ENCODE results near the gene ACAP3. TPM values are rescaled to one million over a fixed set of nuclear protein-coding genes. Genes with fewer than 3 reads are reported as not detected.

ACAP3 gene
- total RNA-seq, 1 donor from 2014 or later = 26.1 TPM

- peak within 1 kb of the TSS; percentile 41 for H3K4me3 Mint-ChIP-seq
- ChIA-PET POLR2A (interaction anchor here (1.0 kb wide), 1 partner anchor 67 kb away, joined by 4 read pairs; no protein-coding TSS in a partner anchor), CTCF (no interaction called here)
- H3K27ac Mint-ChIP-seq = peak within 1 kb of the TSS; percentile 53
- intact Hi-C loops (cut with micrococcal nuclease) = no loop called here
- DNase-seq = no peak
- H3K4me1 Mint-ChIP-seq = peaks cover 22% of the 10 kb centered on the region
- peaks cover 7% of the 10 kb centered on the region for H3K36me3 Mint-ChIP-seq (ENCODE audit: low read depth)
- H3K27me3 Mint-ChIP-seq = no peaks in the 10 kb centered on the region
- peak; percentile 66 for ATAC-seq (ENCODE audit: low read depth)
- TF ChIP-seq CTCF (IDR thresholded peaks at IDR 0.05) = no peak
- no peaks in the 10 kb centered on the region for H3K9me3 Mint-ChIP-seq
Measured at GRCh38 chr1:1331068-1331965, 23.6 kb upstream of the ACAP3 start, which contains the start of gene TAS1R3. Gene TAS1R3 (plus strand): TSS chr1:1331280. CDS start chr1:1331346, 66 bp downstream.

GRCh38 chr1:1330366-1331067, 22.8 kb upstream of the ACAP3 start:
- DNase-seq = no peak
- Mint-ChIP-seq H3K4me3 (peak overlapping the region; percentile 41), H3K9me3 (no peaks in the 10 kb centered on the region), H3K27me3 (no peaks in the 10 kb centered on the region), H3K4me1 (peaks cover 30% of the 10 kb centered on the region), H3K36me3 (ENCODE audit: low read depth) (peaks cover 7% of the 10 kb centered on the region), H3K27ac (peak overlapping the region; percentile 53)
- intact Hi-C loops (cut with micrococcal nuclease) = no loop called here
- no peak for TF ChIP-seq CTCF (IDR thresholded peaks at IDR 0.05)
- POLR2A ChIA-PET = no interaction called here
- CTCF ChIA-PET = interaction anchor here (0.6 kb wide), 1 partner anchor 34 kb away, joined by 3 read pairs; no protein-coding TSS in a partner anchor
- peak; percentile 25 for ATAC-seq (ENCODE audit: low read depth)

- H3K27ac Mint-ChIP-seq = no peak overlapping the region
- no peak overlapping the region for H3K4me3 Mint-ChIP-seq
- no peaks in the 10 kb centered on the region for H3K9me3 Mint-ChIP-seq
- DNase-seq (no peak), ATAC-seq (ENCODE audit: low read depth) (no peak)
- peaks cover 7% of the 10 kb centered on the region for H3K36me3 Mint-ChIP-seq (ENCODE audit: low read depth)
- ChIA-PET CTCF (interaction anchor here (0.6 kb wide), 1 partner anchor 35 kb away, joined by 3 read pairs; no protein-coding TSS in a partner anchor), POLR2A (no interaction called here)
- TF ChIP-seq CTCF (IDR thresholded peaks at IDR 0.05) = no peak
- H3K27me3 Mint-ChIP-seq = no peaks in the 10 kb centered on the region
- peaks cover 33% of the 10 kb centered on the region for H3K4me1 Mint-ChIP-seq
- intact Hi-C loops (cut with micrococcal nuclease) = no loop called here
Measured at GRCh38 chr1:1329304-1330210, 21.8 kb upstream of the ACAP3 start.

- DNase-seq (no peak), ATAC-seq (ENCODE audit: low read depth) (no peak)
- H3K36me3 Mint-ChIP-seq (ENCODE audit: low read depth) = peaks cover 9% of the 10 kb centered on the region
- H3K4me3 Mint-ChIP-seq = no peak overlapping the region
- peaks cover 39% of the 10 kb centered on the region for H3K4me1 Mint-ChIP-seq
- no peak overlapping the region for H3K27ac Mint-ChIP-seq
- intact Hi-C loops (cut with micrococcal nuclease) = no loop called here
- ChIA-PET POLR2A (no interaction called here), CTCF (no interaction called here)
- H3K27me3 Mint-ChIP-seq = no peaks in the 10 kb centered on the region
- H3K9me3 Mint-ChIP-seq = no peaks in the 10 kb centered on the region
- TF ChIP-seq CTCF (IDR thresholded peaks at IDR 0.05) = no peak
Measured at GRCh38 chr1:1328254-1328653, 20.5 kb upstream of the ACAP3 start.

Measured in activated B cell treated with CpG ODN at 0.5 μM for 24 hours (primary cell).